HCT116 (cell line): ENCODE data around the gene PACSIN2. TPM values are rescaled to one million over a fixed set of nuclear protein-coding genes. Genes with fewer than 3 reads are reported as not detected.

Source experiments
- ATAC-seq: fragments of 200-7000 bp; cut with Tn5 transposase; 2 replicates; pipeline ENCODE4 v1.9.1; 2020; ENCODE audit warnings: mild to moderate bottlenecking, moderate library complexity
- BruUV-seq: library from RNA; stranded (reverse); fragments of 400-500 nt; replicated peaks from 2 replicates; lab custom pipeline; 2021; lab: Mats Ljungman, UMichigan
- CTCF ChIA-PET: fragments of 300-600 bp; sonication (Branson Sonifier 250); formaldehyde crosslinking; loops from one replicate; lab custom pipeline; 2021; ENCODE audit warnings: antibody characterized with exemption; lab: Charles Lee
- POLR2A ChIA-PET: fragments of 300-600, 350-600 bp; sonication (Branson Sonifier 250); formaldehyde crosslinking; loops from one replicate; lab custom pipeline; 2021; ENCODE audit warnings: antibody characterized with exemption; lab: Charles Lee
- RAD21 ChIA-PET, 2 experiments: fragments of 300-600 bp; sonication (Branson Sonifier 250); formaldehyde crosslinking; loops; one replicate each; lab custom pipeline; 2023; ENCODE audit warnings: low total read pairs in 2 of 2; ENCODE audit not compliant: uncharacterized antibody in 2 of 2, unreplicated experiment in 2 of 2, low non-redundant PET in 1 of 2; lab: Charles Lee
- DNase-seq: peaks from one replicate; pipeline ENCODE4 v3.0.0-alpha.2; 2010; ENCODE audit warnings: low read depth, low spot score
- H2AFZ ChIP-seq: fragments of 200-600 bp; shearing (Covaris generic), sonication (generic); 2 replicates; pipeline ENCODE4 v1.6.1; 2017; ENCODE audit warnings: low read depth, mixed run types, mixed read lengths, antibody characterized with exemption, low read length; ENCODE audit not compliant: poor library complexity, severe bottlenecking
- H3K27ac ChIP-seq: 2 replicates; pipeline ENCODE4 v1.5.1; 2012; ENCODE audit warnings: low read depth, low read length
- H3K27me3 ChIP-seq: fragments of 200-600 bp; sonication (generic); 2 replicates; pipeline ENCODE4 v1.6.1; 2016; ENCODE audit warnings: mixed run types, low read length, mixed read lengths; ENCODE audit not compliant: insufficient read depth
- H3K36me3 ChIP-seq, 2 experiments: fragments of 200-500 bp in 1 of 2; fragments of 200-600 bp in 1 of 2; sonication (Bioruptor generic) in 1 of 2; sonication (generic) in 1 of 2; 2 replicates each; pipeline versions ENCODE4 v1.5.1 to v1.6.1; 2014 to 2016; ENCODE audit warnings: low read length in 2 of 2, inconsistent platforms in 1 of 2, mixed read lengths in 1 of 2, mixed run types in 1 of 2; ENCODE audit not compliant: insufficient read depth in 2 of 2, control insufficient read depth in 1 of 2
- H3K4me1 ChIP-seq, 2 experiments: fragments of 200-600 bp in 1 of 2; sonication (generic) in 1 of 2; 2 replicates each; pipeline versions ENCODE4 v1.5.1 to v1.6.1; 2012 to 2017; ENCODE audit warnings: low read length in 2 of 2, inconsistent platforms in 1 of 2, mild to moderate bottlenecking in 1 of 2, mixed read lengths in 1 of 2, mixed run types in 1 of 2, moderate library complexity in 1 of 2; ENCODE audit not compliant: insufficient read depth in 2 of 2, control insufficient read depth in 1 of 2
- H3K4me2 ChIP-seq: fragments of 200-600 bp; sonication (generic); 2 replicates; pipeline ENCODE4 v1.6.1; 2017; ENCODE audit warnings: mixed run types, low read length, mixed read lengths
- H3K4me3 ChIP-seq, 2 experiments: fragments of 200-600 bp in 1 of 2; sonication (generic) in 1 of 2; replicated peaks in 1 of 2; 2 replicates each; pipeline ENCODE4 v1.5.1; 2011 to 2016; ENCODE audit warnings: low read length in 2 of 2, control low read depth in 1 of 2, low read depth in 1 of 2, mild to moderate bottlenecking in 1 of 2, mixed read lengths in 1 of 2, mixed run types in 1 of 2
- H3K79me2 ChIP-seq: fragments of 200-600 bp; sonication (generic); 2 replicates; pipeline ENCODE4 v1.6.1; 2017; ENCODE audit warnings: mild to moderate bottlenecking, mixed run types, low read length, moderate library complexity, mixed read lengths; ENCODE audit not compliant: insufficient read depth
- H3K9ac ChIP-seq: fragments of 200-600 bp; sonication (generic); 2 replicates; pipeline ENCODE4 v1.6.1; 2016; ENCODE audit warnings: low read length, mixed read lengths
- H3K9me2 ChIP-seq: fragments of 200-600 bp; sonication (generic), shearing (Covaris generic); 2 replicates; pipeline ENCODE4 v1.6.1; 2017; ENCODE audit warnings: mixed run types, mild to moderate bottlenecking, moderate library complexity; ENCODE audit not compliant: insufficient read depth
- H3K9me3 ChIP-seq, 2 experiments: fragments of 200-500 bp in 1 of 2; fragments of 200-600 bp in 1 of 2; sonication (Bioruptor generic) in 1 of 2; sonication (generic) in 1 of 2; 2 replicates each; pipeline ENCODE4 v1.6.1; 2014 to 2017; ENCODE audit warnings: low read length in 2 of 2, mixed read lengths in 2 of 2, inconsistent platforms in 1 of 2, low read depth in 1 of 2, mild to moderate bottlenecking in 1 of 2, mixed run types in 1 of 2, moderate library complexity in 1 of 2; ENCODE audit not compliant: control insufficient read depth in 1 of 2, insufficient read depth in 1 of 2
- H4K20me1 ChIP-seq: fragments of 200-600 bp; sonication (generic), shearing (Covaris generic); 2 replicates; pipeline ENCODE4 v1.6.1; 2017; ENCODE audit warnings: mixed run types, mild to moderate bottlenecking, moderate library complexity; ENCODE audit not compliant: insufficient read depth
- ATF3 ChIP-seq: IDR thresholded peaks from 2 replicates; pipeline ENCODE4 v1.6.1; 2012
- CBX3 ChIP-seq: IDR thresholded peaks from 2 replicates; pipeline ENCODE4 v1.6.1; 2012; ENCODE audit warnings: low read depth
- CTCF ChIP-seq, 3 experiments: fragments of 200-600 bp in 1 of 3; sonication (generic) in 1 of 3; IDR thresholded peaks in 2 of 3; conservative IDR thresholded peaks in 1 of 3; 2 replicates each; pipeline ENCODE4 v1.5.1; 2012 to 2017; ENCODE audit warnings: low read depth in 2 of 3, low read length in 2 of 3, antibody characterized with exemption in 1 of 3, borderline replicate concordance in 1 of 3, control low read depth in 1 of 3, mild to moderate bottlenecking in 1 of 3, mixed read lengths in 1 of 3, mixed run types in 1 of 3, moderate library complexity in 1 of 3; ENCODE audit not compliant: insufficient read depth in 1 of 3
- POLR2A ChIP-seq: IDR thresholded peaks from 2 replicates; pipeline ENCODE4 v1.7.0; 2011; ENCODE audit warnings: borderline replicate concordance; ENCODE audit not compliant: insufficient read depth, insufficient read length; ENCODE audit errors: extremely low read depth
- RAD21 ChIP-seq: IDR thresholded peaks from 2 replicates; pipeline ENCODE4 v1.6.1; 2012; ENCODE audit warnings: low read depth, mild to moderate bottlenecking
- intact Hi-C: fragments of 100-400 bp; cut with micrococcal nuclease; formaldehyde crosslinking; loops from 2 replicates; pipeline ENCODE4 v1.10.0; 2022
- total RNA-seq: library from RNA; stranded (reverse); gene quantifications from one replicate; pipeline ENCODE4 v1.2.1, GENCODE V29; 2021; ENCODE audit not compliant: unreplicated experiment

PACSIN2 gene
- total RNA-seq, 1 experiment from 2014 or later = 48.2 TPM

GRCh38 chr22:42880815-42881214, 134.1 kb downstream of the PACSIN2 start:
- no peaks in the 10 kb centered on the region for H3K9me3 ChIP-seq
- no peaks in the 10 kb centered on the region for H4K20me1 ChIP-seq
- H3K4me1 ChIP-seq = no peaks in the 10 kb centered on the region
- POLR2A ChIA-PET = no interaction called here
- H3K27ac ChIP-seq = no peak overlapping the region
- H3K4me2 ChIP-seq = no peak overlapping the region
- intact Hi-C loops = no loop called here
- RAD21 ChIA-PET = interaction anchor here in 1 of 2 experiments (0.6 kb wide), 1 partner anchor 260 kb away, joined by 3 read pairs; no protein-coding TSS in a partner anchor
- CTCF ChIA-PET = interaction anchor here (1.0 kb wide), 1 partner anchor 13 kb away, joined by 4 read pairs; no protein-coding TSS in a partner anchor
- peaks cover 12 to 25% of the 10 kb centered on the region in 2 experiments; a peak in 3 of 4 replicates for H3K36me3 ChIP-seq
- TF ChIP-seq CBX3 (no peak), CTCF (IDR thresholded peaks at IDR 0.05 in 2 of 3, conservative IDR thresholded peaks at IDR 0.05 in 1 of 3; ENCODE audit: borderline replicate concordance in 1 of 3, insufficient read depth in 1 of 3, low read depth in 2 of 3, low read length in 2 of 3) (peak in 2 of 3 experiments; percentile 32 to 50; a peak in 4 of 6 replicates)
- no peaks in the 10 kb centered on the region for H3K9me2 ChIP-seq
- no TSS peak for BruUV-seq
- no peaks in the 10 kb centered on the region for H3K79me2 ChIP-seq
- H3K4me3 ChIP-seq = no peak overlapping the region
- no peak overlapping the region for H2AFZ ChIP-seq
- H3K27me3 ChIP-seq = no peaks in the 10 kb centered on the region
- ATAC-seq (peak; percentile 63), DNase-seq (no peak)
- H3K9ac ChIP-seq = no peak overlapping the region

- DNase-seq (no peak), ATAC-seq (no peak)
- H3K36me3 ChIP-seq = peaks cover 13 to 25% of the 10 kb centered on the region in 2 experiments; a peak in 3 of 4 replicates
- intact Hi-C loops = no loop called here
- no peaks in the 10 kb centered on the region for H3K27me3 ChIP-seq
- no peak overlapping the region for H3K9ac ChIP-seq
- RAD21 ChIA-PET = no interaction called here
- TF ChIP-seq CBX3 = no peak
- no peak for TF ChIP-seq POLR2A
- no peak for TF ChIP-seq ATF3
- TF ChIP-seq RAD21 = no peak
- H3K27ac ChIP-seq = no peak overlapping the region
- POLR2A ChIA-PET = no interaction called here
- CTCF ChIA-PET = interaction anchor here (1.0 kb wide), 1 partner anchor 12 kb away, joined by 4 read pairs; no protein-coding TSS in a partner anchor
- no peaks in the 10 kb centered on the region for H3K9me3 ChIP-seq
- H3K9me2 ChIP-seq = no peaks in the 10 kb centered on the region
- no peaks in the 10 kb centered on the region for H3K4me1 ChIP-seq
- H4K20me1 ChIP-seq = no peaks in the 10 kb centered on the region
- BruUV-seq = no TSS peak
- H3K4me2 ChIP-seq = no peak overlapping the region
- H3K79me2 ChIP-seq = no peaks in the 10 kb centered on the region
- no peak overlapping the region for H3K4me3 ChIP-seq
- no peak overlapping the region for H2AFZ ChIP-seq
These were observed 135.5 kb downstream of the PACSIN2 start for GRCh38 chr22:42879371-42880021.
